GM18951 (cell line): ENCODE data around the gene THOC5.

ENCODE experiments used
- POLR2A ChIP-seq: IDR thresholded peaks from 4 replicates; pipeline ENCODE4 v1.6.1; 2011; ENCODE audit warnings: mild to moderate bottlenecking; ENCODE audit not compliant: insufficient read length, insufficient read depth; ENCODE audit errors: extremely low read depth
- in situ Hi-C: fragments of 300-500 bp; cut with MboI; formaldehyde crosslinking; loops from one replicate; pipeline ENCODE4 v1.12.0; 2022; ENCODE audit warnings: low sequenced_read_pairs, mixed read lengths, inconsistent platforms; ENCODE audit not compliant: unreplicated experiment

Gene THOC5

DNA sequence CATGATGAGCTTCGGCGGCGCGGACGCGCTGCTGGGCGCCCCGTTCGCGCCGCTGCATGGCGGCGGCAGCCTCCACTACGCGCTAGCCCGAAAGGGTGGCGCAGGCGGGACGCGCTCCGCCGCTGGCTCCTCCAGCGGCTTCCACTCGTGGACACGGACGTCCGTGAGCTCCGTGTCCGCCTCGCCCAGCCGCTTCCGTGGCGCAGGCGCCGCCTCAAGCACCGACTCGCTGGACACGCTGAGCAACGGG lies 73.4 kb downstream of the THOC5 start:
- in situ Hi-C loops: no loop called here
- no peak for TF ChIP-seq POLR2A

DNA sequence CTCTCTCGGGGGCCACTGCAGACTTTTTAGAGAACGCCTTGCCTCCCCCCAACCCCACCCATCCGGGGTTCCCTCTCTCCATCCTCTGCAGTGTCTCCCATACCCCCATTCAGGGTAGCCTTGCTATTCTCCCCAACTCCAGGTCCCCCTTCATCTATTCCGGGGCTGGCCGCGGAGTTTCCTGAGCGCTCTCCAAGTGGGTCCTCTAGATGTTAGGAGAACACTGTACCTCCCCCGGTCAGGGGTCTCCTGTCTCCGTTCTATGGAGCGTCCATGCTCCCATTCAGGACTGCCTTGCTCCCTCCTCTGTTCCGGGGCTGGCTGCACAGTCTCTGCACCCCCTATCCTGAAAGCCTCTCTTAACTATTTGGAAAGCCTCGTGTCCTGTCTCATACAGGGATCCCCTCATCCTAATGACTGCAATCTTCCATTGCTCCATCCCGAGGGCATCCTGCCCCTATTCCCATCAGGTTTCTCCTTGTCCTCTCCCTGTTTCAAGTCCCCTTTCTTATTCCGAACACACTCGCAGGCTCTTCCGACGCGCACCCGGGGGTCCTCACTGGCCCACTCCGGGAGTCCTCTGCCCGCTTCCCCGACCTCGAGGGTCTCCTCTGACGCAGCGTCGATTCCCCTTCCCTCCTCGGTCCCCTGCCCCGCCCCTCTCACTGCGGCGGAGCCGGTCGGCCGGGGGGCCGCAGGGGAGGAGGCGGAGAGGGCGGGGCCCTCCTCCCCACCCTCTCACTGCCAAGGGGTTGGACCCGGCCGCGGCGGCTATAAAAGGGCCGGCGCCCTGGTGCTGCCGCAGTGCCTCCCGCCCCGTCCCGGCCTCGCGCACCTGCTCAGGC lies 73.9 kb downstream of the THOC5 start, which contains the start of gene NEFH:
NEFH (plus strand) TSS at position 802 of the 845 bp plus-strand sequence. CDS start 45 bp downstream, outside the sequence.
- no peak for TF ChIP-seq POLR2A
- in situ Hi-C loops: no loop called here

DNA sequence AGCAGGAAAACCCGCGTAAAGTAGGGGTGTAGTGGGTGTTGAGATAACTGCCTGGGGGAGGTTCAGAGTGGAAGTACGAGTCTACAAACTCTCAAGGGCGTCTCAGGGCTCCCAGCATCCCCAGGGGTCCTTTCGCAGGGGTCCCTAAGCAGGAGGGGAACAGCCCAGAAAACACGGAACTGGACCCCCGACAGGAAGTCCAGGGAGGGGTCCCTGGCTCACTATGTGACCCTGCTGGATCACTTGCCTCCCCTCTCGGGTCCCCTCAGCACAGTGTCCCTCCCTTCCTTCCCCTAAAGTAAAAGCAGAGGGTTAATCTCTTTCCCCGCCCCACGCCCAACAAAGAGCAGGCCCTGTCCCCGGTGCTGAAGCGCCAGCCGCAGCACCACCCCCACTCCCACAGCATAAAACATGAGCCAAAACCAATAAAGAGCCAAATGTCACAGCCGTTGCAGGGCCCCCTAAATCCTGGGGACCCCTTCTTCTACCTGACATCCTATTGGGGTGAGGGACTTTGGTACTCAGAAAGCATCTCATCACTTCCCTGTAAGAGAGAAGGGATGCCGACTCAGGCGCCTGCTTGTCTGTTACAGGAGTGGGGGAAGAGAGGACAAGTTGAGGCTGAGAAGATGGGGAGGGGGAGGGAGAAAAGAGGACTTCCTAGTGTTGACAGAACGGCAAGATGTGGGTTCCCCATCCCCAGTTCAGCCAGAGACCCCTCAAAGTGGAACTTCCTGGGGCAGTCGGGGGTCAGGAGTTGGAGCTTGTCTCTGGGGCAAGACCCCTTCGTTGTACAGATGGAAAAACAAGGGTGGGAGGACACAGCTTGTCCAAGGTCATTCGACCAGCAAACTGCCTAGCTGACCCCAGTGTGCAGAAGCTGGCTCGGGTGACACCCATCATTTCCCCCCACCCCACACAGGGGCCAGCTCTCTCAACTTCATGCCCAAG lies 75.0 kb downstream of the THOC5 start:
- in situ Hi-C loops: no loop called here
- no peak for TF ChIP-seq POLR2A

DNA sequence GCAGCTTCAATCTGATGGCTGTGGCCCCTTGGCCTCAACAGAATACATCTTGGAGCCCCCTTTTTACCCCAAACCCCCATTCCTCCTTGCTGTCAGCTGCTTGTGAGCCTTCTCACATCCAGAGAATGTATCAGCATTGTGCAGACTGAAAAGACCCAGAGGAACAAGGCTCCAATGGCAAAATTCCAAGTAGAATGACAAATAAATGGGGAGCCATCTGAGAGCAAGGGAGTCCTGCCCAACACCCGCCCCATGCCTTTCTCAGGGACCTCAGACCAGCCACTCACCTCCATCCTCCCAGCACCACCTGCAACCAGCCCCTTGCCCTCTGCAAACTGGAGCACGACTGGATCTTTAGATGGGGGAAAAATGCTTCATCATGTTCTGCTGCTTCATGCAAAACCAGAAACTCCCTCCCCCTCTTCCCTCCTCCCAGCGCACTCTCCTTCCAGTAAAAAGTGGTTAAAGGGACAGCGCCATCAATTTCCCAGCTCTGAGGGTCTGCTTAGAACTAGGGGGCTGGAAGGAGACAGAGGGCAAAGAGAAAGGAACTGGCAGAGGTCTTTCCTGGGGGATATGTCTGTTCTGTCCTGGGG lies 75.7 kb downstream of the THOC5 start:
- in situ Hi-C loops: no loop called here

DNA sequence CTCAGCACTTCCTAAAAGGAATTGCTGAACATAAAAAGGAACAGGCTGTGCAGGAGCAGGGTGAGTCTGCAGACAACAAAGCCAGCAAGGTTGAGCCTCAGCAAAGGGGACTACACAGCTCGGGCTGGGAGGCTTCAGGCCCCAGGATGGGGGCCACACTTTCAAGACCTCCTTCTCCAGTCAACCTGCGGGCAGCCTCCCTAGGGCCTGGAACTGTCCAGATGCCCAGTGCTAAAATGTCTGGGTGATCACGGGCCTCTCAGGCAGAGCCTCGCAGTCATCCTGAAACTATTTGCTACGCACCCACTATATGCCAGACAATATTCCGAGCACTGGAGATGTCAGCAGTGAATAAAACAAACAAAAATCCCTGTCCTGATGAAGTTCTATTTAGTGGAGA lies 77.4 kb downstream of the THOC5 start:
- TF ChIP-seq POLR2A: no peak
- in situ Hi-C loops: no loop called here

More for the DNA sequence above, 75.7 kb downstream of the THOC5 start:
- TF ChIP-seq POLR2A: no peak

DNA sequence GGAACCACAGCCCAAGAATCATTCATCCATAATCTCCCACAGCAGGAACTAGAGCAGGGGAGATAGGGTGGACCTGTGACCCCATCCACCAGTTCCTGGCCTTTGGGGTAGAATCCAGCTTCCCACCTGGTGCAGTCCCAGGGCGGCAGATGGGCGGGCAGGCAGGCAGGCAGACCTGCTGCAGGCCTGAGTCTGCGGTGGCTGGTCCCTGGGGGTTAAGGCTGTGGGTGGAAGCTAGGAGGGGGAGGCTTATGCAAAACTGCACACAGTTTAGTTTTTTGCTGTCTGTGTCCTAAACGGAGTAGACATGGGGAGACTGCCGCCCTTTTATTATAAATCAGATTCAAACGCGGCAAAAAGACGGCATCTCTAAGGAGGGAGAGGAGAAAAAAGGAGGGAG lies 78.0 kb downstream of the THOC5 start:
- in situ Hi-C loops: no loop called here

DNA sequence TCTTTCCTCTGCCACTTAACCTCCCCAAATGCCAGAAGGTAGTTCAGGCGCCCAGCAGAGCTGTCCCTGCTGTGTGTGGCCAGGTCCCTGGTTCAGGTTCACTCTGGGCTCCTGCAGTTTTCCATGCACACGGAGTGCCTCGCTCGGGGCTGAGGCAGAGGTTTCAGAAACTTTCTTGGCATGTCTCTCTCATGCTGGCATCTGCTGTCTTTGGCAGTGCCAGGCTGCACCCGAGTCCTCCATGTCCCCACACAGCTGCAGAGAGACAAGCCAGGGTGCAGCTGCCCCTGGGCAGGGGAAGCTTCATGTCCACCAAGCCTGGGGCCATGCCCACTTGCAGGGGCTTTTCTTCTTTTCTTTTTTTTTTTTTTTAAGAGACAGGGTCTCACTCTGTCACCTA lies 80.6 kb downstream of the THOC5 start:
- no peak for TF ChIP-seq POLR2A
- in situ Hi-C loops: no loop called here

More for the DNA sequence above, 78.0 kb downstream of the THOC5 start:
- TF ChIP-seq POLR2A: no peak

DNA sequence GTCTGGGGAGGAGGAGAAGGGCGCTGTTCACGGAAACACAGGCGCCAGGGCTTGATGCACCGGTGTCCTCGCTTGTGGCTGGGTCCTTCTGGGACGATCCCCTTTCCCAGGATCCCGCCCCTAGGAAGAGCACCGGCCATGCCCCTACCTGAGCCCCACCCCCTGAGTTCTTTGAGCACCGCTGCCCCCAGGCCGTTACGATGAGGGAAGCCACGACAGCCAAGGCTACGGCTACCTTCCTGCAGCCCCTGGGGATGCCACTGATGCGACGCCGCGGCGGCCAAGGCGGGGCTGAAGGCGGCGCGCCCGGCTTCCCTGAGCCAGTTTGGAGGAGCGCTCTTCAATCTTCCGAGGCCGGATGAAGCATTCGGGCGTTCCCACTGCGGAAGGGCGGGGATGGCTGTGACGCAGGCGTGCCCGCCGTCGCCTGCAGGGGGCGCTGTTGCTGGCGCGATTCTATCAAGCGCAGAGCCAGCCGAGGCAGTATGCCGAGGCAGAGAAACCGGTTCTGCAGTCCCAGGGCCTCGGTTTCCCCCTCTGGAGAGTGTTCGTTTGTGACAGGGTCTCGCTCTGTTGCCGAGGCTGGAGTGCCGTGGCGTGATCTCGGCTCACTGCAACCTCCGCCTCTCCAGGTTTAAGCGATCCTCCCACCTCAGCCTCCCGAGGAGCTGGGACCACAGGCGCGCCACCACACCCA lies 83.2 kb downstream of the THOC5 start:
- no peak for TF ChIP-seq POLR2A
- in situ Hi-C loops: no loop called here

DNA sequence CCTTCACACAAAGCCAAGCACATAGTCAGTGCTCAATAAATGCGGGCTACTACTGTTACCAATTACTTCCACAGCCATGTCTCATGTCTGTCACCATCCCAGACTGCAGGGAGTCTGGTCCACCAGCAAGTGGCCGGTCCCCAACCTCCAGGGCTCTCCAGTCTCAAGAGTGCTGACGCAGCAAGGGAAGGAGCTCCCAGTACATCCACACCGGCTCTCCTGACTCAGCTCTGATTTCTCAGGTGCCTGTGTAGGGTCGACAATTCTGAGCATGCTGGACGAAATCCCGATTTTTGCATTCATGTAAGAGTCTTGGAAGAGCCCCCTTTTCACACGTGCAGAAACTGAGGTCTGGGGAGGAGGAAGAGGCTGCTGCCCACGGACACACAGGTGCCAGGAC lies 83.8 kb downstream of the THOC5 start:
- no peak for TF ChIP-seq POLR2A
- in situ Hi-C loops: no loop called here

DNA sequence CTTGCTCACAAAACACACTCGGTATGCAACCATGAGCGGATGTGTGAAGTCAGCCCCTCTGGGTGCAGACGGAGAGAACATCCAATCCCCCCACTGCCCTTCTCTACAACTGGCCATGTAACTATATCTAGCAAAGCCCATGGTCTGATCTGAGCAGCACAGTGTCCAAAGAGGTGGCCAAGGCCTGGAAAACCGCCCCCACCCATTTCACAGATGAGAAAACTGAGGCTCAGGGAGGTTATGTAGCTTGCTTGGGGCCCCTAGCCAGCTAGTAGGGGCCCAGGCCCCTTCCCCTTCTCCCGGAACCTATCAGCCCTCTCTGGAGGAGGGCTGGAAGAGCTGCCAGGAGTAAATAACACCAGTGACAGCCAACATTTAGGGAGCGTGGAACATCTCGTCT lies 89.0 kb downstream of the THOC5 start:
- no peak for TF ChIP-seq POLR2A
- in situ Hi-C loops: no loop called here

DNA sequence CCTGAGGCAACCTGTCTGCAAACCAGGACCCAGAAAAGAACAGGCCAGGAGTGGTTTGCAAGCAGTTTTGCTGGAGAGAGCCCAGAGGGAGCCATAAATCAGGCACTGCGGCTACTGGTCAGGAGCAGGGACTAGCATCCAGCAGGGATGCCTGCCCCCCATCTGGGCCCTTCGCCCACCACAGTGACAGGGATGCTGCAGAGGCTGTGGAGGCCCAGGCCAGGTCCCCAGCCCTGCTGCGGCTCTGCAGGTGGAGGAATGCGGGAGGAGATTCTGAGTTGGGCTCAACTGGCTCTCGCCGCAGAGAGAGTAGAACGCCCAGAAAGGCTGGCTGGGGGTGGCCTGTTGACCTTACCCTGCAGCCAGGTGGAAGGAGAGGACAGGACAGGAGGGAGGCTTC lies 89.9 kb downstream of the THOC5 start:
- TF ChIP-seq POLR2A: no peak
- in situ Hi-C loops: no loop called here

DNA sequence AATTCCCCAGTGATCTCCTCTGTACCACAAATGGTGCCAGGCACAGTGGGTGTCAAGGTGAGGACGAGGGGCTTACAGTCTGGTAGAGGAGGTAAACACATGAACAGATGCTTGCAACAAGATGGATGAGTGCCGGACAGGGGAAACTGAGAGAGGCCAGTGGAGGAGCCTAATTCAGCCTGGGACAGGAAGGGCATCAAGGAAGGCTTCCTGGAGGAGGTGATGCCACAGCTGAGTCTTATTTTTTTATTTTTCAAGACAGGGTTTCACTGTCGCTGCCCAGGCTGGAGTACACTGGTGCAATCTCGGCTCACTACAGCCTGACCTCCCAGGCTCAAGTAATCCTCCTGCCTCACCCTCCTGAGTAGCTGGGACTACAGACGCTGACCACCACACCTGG lies 92.3 kb downstream of the THOC5 start:
- TF ChIP-seq POLR2A: no peak
- in situ Hi-C loops: no loop called here

DNA sequence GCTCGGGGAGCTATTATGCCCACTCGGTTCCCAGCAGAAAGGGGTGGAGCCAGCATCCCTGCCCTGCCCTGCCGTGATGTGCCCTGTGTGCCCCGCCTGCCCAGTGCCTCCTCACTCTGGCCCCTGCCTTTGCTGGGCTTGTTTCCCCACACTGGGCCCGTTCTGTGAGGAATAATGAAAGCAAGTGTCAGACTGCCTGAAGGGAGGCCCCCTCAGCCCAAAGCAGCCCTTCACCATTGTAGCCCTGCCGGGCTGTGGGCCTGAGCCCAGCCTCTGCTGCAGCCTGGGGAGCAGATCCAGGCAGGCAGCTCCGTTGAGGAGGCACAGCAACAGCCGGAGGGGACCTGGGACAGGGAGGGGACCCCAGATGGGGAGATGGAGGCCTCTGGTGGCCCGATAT lies 93.8 kb downstream of the THOC5 start:
- in situ Hi-C loops: no loop called here
- TF ChIP-seq POLR2A: no peak

DNA sequence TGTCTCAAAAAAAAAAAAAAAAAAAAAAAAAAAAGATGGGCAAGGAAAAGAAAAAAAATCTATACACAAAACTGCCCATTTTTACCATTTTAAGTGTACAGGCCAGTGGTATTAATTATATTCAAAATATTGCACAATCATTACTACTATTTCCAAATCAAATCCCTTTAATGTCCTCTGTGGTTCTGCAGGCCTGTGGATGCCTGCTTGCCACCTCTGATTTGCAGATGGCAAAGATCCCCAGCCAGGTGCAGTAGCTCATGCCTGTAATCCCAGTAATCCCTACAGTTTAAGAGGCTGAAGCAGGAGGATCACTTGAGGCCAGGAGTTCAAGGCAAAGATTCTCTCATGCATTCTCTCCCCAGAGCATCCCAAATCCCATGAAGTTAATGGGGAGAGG lies 95.0 kb downstream of the THOC5 start:
- in situ Hi-C loops: no loop called here
- TF ChIP-seq POLR2A: no peak
